ENCODE results near the gene FGF12.

DNA sequence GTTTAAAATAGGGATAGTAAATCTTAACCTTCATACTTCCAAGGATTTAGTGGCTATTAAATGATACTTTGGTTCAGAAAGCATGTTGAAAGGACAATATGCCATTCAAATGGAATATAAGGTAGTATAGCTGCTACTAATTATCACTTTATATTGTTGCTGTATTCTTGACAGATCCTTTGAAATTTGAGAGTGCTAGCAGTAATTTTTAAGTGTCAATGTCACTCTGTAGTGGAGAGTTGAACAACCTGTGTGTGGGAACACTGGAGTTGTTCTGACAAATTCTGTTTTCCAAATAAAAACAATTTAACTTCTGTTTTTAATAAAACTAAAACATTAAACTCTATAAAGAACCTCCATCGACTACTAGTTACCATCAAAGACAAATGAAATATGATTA lies 565.7 kb downstream of the FGF12 start:
- no peak for TF ChIP-seq POLR2A (IDR thresholded peaks at IDR 0.05)
- TF ChIP-seq, protein P1, sequence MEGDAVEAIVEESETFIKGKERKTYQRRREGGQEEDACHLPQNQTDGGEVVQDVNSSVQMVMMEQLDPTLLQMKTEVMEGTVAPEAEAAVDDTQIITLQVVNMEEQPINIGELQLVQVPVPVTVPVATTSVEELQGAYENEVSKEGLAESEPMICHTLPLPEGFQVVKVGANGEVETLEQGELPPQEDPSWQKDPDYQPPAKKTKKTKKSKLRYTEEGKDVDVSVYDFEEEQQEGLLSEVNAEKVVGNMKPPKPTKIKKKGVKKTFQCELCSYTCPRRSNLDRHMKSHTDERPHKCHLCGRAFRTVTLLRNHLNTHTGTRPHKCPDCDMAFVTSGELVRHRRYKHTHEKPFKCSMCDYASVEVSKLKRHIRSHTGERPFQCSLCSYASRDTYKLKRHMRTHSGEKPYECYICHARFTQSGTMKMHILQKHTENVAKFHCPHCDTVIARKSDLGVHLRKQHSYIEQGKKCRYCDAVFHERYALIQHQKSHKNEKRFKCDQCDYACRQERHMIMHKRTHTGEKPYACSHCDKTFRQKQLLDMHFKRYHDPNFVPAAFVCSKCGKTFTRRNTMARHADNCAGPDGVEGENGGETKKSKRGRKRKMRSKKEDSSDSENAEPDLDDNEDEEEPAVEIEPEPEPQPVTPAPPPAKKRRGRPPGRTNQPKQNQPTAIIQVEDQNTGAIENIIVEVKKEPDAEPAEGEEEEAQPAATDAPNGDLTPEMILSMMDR (IDR thresholded peaks at IDR 0.05) = no peak

Measured in breast epithelium (tissue), 3 donors.